ENCODE results near the gene PNLIPRP2.

Gene PNLIPRP2

GRCh38 chr10:116625845-116626244, 5.1 kb downstream of the PNLIPRP2 start:
- H3K27me3 ChIP-seq (ENCODE audit: control insufficient read depth, low read length), result no peaks in the 10 kb centered on the region

GRCh38 chr10:116626815-116627214, 6.1 kb downstream of the PNLIPRP2 start:
- no peak overlapping the region for H3K4me3 ChIP-seq (ENCODE audit: low read length)
- H3K4me1 ChIP-seq (ENCODE audit: control insufficient read depth, low read length), result no peaks in the 10 kb centered on the region
- no peaks in the 10 kb centered on the region for H3K79me2 ChIP-seq (ENCODE audit: control insufficient read depth, low read length)
- no peaks in the 10 kb centered on the region for H4K20me1 ChIP-seq (ENCODE audit: control insufficient read depth, insufficient read depth, low read depth, low read length)
- no peak overlapping the region for H3K27ac ChIP-seq (ENCODE audit: low read depth, low read length)
- H3K9me3 ChIP-seq (ENCODE audit: control insufficient read depth, insufficient read depth, low read length), result no peaks in the 10 kb centered on the region
- TF ChIP-seq EZH2phosphoT487 (IDR thresholded peaks at IDR 0.05; ENCODE audit: borderline replicate concordance, low read length), result no peak
- no peak for TF ChIP-seq CTCF (IDR thresholded peaks at IDR 0.05; ENCODE audit: low read depth, low read length, poor library complexity, severe bottlenecking)
- no peaks in the 10 kb centered on the region for H3K36me3 ChIP-seq (ENCODE audit: control insufficient read depth, low read length)
- no peaks in the 10 kb centered on the region for H3K27me3 ChIP-seq (ENCODE audit: control insufficient read depth, low read length)
- no peaks in the 10 kb centered on the region for H3F3A ChIP-seq (ENCODE audit: control insufficient read depth, insufficient read depth)
- H3K9me2 ChIP-seq (replicated peaks; ENCODE audit: control insufficient read depth, low read length), result no peaks in the 10 kb centered on the region
- no peak overlapping the region for H3K4me2 ChIP-seq (ENCODE audit: low read length)

More at GRCh38 chr10:116625845-116626244, 5.1 kb downstream of the PNLIPRP2 start:
- no peaks in the 10 kb centered on the region for H3K36me3 ChIP-seq (ENCODE audit: control insufficient read depth, low read length)
- H3K9me3 ChIP-seq (ENCODE audit: control insufficient read depth, insufficient read depth, low read length), result no peaks in the 10 kb centered on the region
- no peaks in the 10 kb centered on the region for H3F3A ChIP-seq (ENCODE audit: control insufficient read depth, insufficient read depth)
- H3K79me2 ChIP-seq (ENCODE audit: control insufficient read depth, low read length), result no peaks in the 10 kb centered on the region
- no peaks in the 10 kb centered on the region for H3K9me2 ChIP-seq (replicated peaks; ENCODE audit: control insufficient read depth, low read length)
- H4K20me1 ChIP-seq (ENCODE audit: control insufficient read depth, insufficient read depth, low read depth, low read length), result no peaks in the 10 kb centered on the region
- no peak overlapping the region for H3K4me2 ChIP-seq (ENCODE audit: low read length)
- H3K27ac ChIP-seq (ENCODE audit: low read depth, low read length), result no peak overlapping the region
- TF ChIP-seq EZH2phosphoT487 (IDR thresholded peaks at IDR 0.05; ENCODE audit: borderline replicate concordance, low read length), result no peak
- TF ChIP-seq CTCF (IDR thresholded peaks at IDR 0.05; ENCODE audit: low read depth, low read length, poor library complexity, severe bottlenecking), result no peak
- H3K4me1 ChIP-seq (ENCODE audit: control insufficient read depth, low read length), result no peaks in the 10 kb centered on the region
- no peak overlapping the region for H3K4me3 ChIP-seq (ENCODE audit: low read length)

GRCh38 chr10:116627386-116627933, 6.7 kb downstream of the PNLIPRP2 start:
- H3K4me3 ChIP-seq (ENCODE audit: low read length), result no peak overlapping the region
- H3K27me3 ChIP-seq (ENCODE audit: control insufficient read depth, low read length), result no peaks in the 10 kb centered on the region
- H3K9me3 ChIP-seq (ENCODE audit: control insufficient read depth, insufficient read depth, low read length), result no peaks in the 10 kb centered on the region
- no peaks in the 10 kb centered on the region for H3F3A ChIP-seq (ENCODE audit: control insufficient read depth, insufficient read depth)
- H3K4me1 ChIP-seq (ENCODE audit: control insufficient read depth, low read length), result no peaks in the 10 kb centered on the region
- H3K9me2 ChIP-seq (replicated peaks; ENCODE audit: control insufficient read depth, low read length), result no peaks in the 10 kb centered on the region
- TF ChIP-seq CTCF (IDR thresholded peaks at IDR 0.05; ENCODE audit: low read depth, low read length, poor library complexity, severe bottlenecking) (no peak), EZH2phosphoT487 (IDR thresholded peaks at IDR 0.05; ENCODE audit: borderline replicate concordance, low read length) (no peak)
- no peak overlapping the region for H3K4me2 ChIP-seq (ENCODE audit: low read length)
- H4K20me1 ChIP-seq (ENCODE audit: control insufficient read depth, insufficient read depth, low read depth, low read length), result no peaks in the 10 kb centered on the region
- H3K79me2 ChIP-seq (ENCODE audit: control insufficient read depth, low read length), result no peaks in the 10 kb centered on the region
- H3K36me3 ChIP-seq (ENCODE audit: control insufficient read depth, low read length), result no peaks in the 10 kb centered on the region
- H3K27ac ChIP-seq (ENCODE audit: low read depth, low read length), result no peak overlapping the region

Measured in DOHH2 (cell line).